Measurements from ENCODE around the gene SPTB.

- TF ChIP-seq, protein P1, sequence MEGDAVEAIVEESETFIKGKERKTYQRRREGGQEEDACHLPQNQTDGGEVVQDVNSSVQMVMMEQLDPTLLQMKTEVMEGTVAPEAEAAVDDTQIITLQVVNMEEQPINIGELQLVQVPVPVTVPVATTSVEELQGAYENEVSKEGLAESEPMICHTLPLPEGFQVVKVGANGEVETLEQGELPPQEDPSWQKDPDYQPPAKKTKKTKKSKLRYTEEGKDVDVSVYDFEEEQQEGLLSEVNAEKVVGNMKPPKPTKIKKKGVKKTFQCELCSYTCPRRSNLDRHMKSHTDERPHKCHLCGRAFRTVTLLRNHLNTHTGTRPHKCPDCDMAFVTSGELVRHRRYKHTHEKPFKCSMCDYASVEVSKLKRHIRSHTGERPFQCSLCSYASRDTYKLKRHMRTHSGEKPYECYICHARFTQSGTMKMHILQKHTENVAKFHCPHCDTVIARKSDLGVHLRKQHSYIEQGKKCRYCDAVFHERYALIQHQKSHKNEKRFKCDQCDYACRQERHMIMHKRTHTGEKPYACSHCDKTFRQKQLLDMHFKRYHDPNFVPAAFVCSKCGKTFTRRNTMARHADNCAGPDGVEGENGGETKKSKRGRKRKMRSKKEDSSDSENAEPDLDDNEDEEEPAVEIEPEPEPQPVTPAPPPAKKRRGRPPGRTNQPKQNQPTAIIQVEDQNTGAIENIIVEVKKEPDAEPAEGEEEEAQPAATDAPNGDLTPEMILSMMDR (optimal IDR thresholded peaks at IDR 0.05 in 1 of 3, IDR thresholded peaks at IDR 0.05 in 1 of 3, conservative IDR thresholded peaks at IDR 0.05 in 1 of 3; ENCODE audit: extremely low read depth in 1 of 3, insufficient read depth in 2 of 3, low read length in 3 of 3): no peak
- TF ChIP-seq EZH2 (IDR thresholded peaks at IDR 0.05; ENCODE audit: low read length): no peak
Measured at GRCh38 chr14:64700290-64700689, 179.4 kb downstream of the SPTB start.

Measured in keratinocyte (primary cell).